Trophoblast cell (in vitro differentiated cells and primary cell): ENCODE results near the gene ATG13.
A peak's percentile ranks its signal among the peaks of the same experiment; 100 is the strongest.
"Not testable (repeated sequence)": the region's sequence is repeated elsewhere in the genome, so short reads cannot be mapped to it uniquely, and the experiment has no call there.

Experiments used
- DNase-seq, 2 donors: peaks; one replicate each; pipeline ENCODE4 v3.0.0-alpha.2; 2016
- H2AFZ ChIP-seq: 2 replicates; pipeline ENCODE4 v1.6.1; 2013; ENCODE audit warnings: low read length, moderate library complexity, mild to moderate bottlenecking; ENCODE audit not compliant: insufficient read depth, poor library complexity
- H2AK5ac ChIP-seq: 2 replicates; pipeline ENCODE4 v1.6.1; 2013; ENCODE audit warnings: mild to moderate bottlenecking, low read length
- H2BK120ac ChIP-seq: 2 replicates; pipeline ENCODE4 v1.6.1; 2013; ENCODE audit warnings: low read length, mild to moderate bottlenecking, moderate library complexity; ENCODE audit not compliant: insufficient read depth, poor library complexity
- H2BK12ac ChIP-seq: 2 replicates; pipeline ENCODE4 v1.6.1; 2013; ENCODE audit warnings: mild to moderate bottlenecking, low read length, moderate library complexity
- H2BK5ac ChIP-seq: 2 replicates; pipeline ENCODE4 v1.6.1; 2013; ENCODE audit warnings: low read length, low read depth, moderate library complexity, mild to moderate bottlenecking; ENCODE audit not compliant: poor library complexity
- H3K14ac ChIP-seq: 2 replicates; pipeline ENCODE4 v1.6.1; 2013; ENCODE audit warnings: mild to moderate bottlenecking, low read length
- H3K18ac ChIP-seq: 2 replicates; pipeline ENCODE4 v1.6.1; 2013; ENCODE audit warnings: mild to moderate bottlenecking, low read length
- H3K23ac ChIP-seq: 2 replicates; pipeline ENCODE4 v1.6.1; 2013; ENCODE audit warnings: low read length
- H3K27ac ChIP-seq: 2 replicates; pipeline ENCODE4 v1.5.1; 2013; ENCODE audit warnings: low read depth, mild to moderate bottlenecking, inconsistent platforms, low read length, moderate library complexity
- H3K27me3 ChIP-seq: 2 replicates; pipeline ENCODE4 v1.6.1; 2013; ENCODE audit warnings: inconsistent platforms, mild to moderate bottlenecking, low read length, moderate library complexity; ENCODE audit not compliant: insufficient read depth
- H3K36me3 ChIP-seq, 2 experiments: 1 replicate in 1 of 2; 2 replicates in 1 of 2; pipeline ENCODE4 v1.6.1; 2013; ENCODE audit warnings: low read length in 2 of 2, mild to moderate bottlenecking in 2 of 2, moderate library complexity in 1 of 2; ENCODE audit not compliant: insufficient read depth in 2 of 2, control insufficient read depth in 1 of 2
- H3K4ac ChIP-seq: 2 replicates; pipeline ENCODE4 v1.6.1; 2013; ENCODE audit warnings: low read depth, mild to moderate bottlenecking, low read length, moderate library complexity
- H3K4me1 ChIP-seq, 2 experiments: 1 replicate in 1 of 2; 2 replicates in 1 of 2; pipeline ENCODE4 v1.6.1; 2013; ENCODE audit warnings: low read length in 2 of 2, mild to moderate bottlenecking in 2 of 2, moderate library complexity in 1 of 2; ENCODE audit not compliant: insufficient read depth in 2 of 2, control insufficient read depth in 1 of 2
- H3K4me2 ChIP-seq: 2 replicates; pipeline ENCODE4 v1.6.1; 2013; ENCODE audit warnings: inconsistent platforms, mild to moderate bottlenecking, low read length, moderate library complexity
- H3K4me3 ChIP-seq: 2 replicates; pipeline ENCODE4 v1.5.1; 2013; ENCODE audit warnings: mild to moderate bottlenecking, low read depth, low read length, inconsistent platforms
- H3K79me1 ChIP-seq: one replicate; pipeline ENCODE4 v1.6.1; 2013; ENCODE audit warnings: low read length
- H3K79me2 ChIP-seq: 2 replicates; pipeline ENCODE4 v1.6.1; 2013; ENCODE audit warnings: low read length, mild to moderate bottlenecking; ENCODE audit not compliant: control insufficient read depth, insufficient read depth, poor library complexity
- H3K9ac ChIP-seq: 2 replicates; pipeline ENCODE4 v1.6.1; 2013; ENCODE audit warnings: mild to moderate bottlenecking, low read length
- H3K9me3 ChIP-seq: 2 replicates; pipeline ENCODE4 v1.6.1; 2013; ENCODE audit warnings: low read depth, mild to moderate bottlenecking, control low read depth, inconsistent platforms, low read length; ENCODE audit not compliant: insufficient read depth
- H4K12ac ChIP-seq: 2 replicates; pipeline ENCODE4 v1.6.1; 2013; ENCODE audit warnings: low read depth, mild to moderate bottlenecking, low read length, moderate library complexity
- H4K8ac ChIP-seq: 2 replicates; pipeline ENCODE4 v1.6.1; 2013; ENCODE audit warnings: low read depth, mild to moderate bottlenecking, low read length, moderate library complexity
- H4K91ac ChIP-seq: one replicate; pipeline ENCODE4 v1.6.1; 2013; ENCODE audit warnings: low read depth, mild to moderate bottlenecking, low read length, moderate library complexity
- WGBS: extraction: QIAGEN DNeasy Blood & Tissue Kit; methylation state at CpG from one replicate; pipeline ENCODE4 v1.1.7; 2013; ENCODE audit warnings: missing lambda C conversion rate; ENCODE audit not compliant: insufficient read length, insufficient coverage; ENCODE audit errors: extremely low coverage; 5-methylcytosine and 5-hydroxymethylcytosine counted together

The ATG13 gene

GRCh38 chr11:46582588-46582987, 34.8 kb upstream of the ATG13 start:
- Histone ChIP-seq H4K12ac (no peak overlapping the region), H3K36me3 (peaks cover 0 to 5% of the 10 kb centered on the region in 2 experiments), H3K4ac (no peak overlapping the region), H3K18ac (no peak overlapping the region), H3K79me1 (no peaks in the 10 kb centered on the region), H2BK5ac (no peak overlapping the region), H3K4me2 (no peak overlapping the region), H3K9ac (no peak overlapping the region), H3K4me1 (no peaks in the 10 kb centered on the region), H4K91ac (no peak overlapping the region), H2AK5ac (no peak overlapping the region), H2BK12ac (no peak overlapping the region), H3K4me3 (no peak overlapping the region), H2AFZ (no peak overlapping the region), H3K27me3 (no peaks in the 10 kb centered on the region), H3K27ac (no peak overlapping the region), H3K79me2 (no peaks in the 10 kb centered on the region), H3K9me3 (no peaks in the 10 kb centered on the region), H3K14ac (no peak overlapping the region), H4K8ac (no peak overlapping the region), H2BK120ac (no peak overlapping the region), H3K23ac (no peak overlapping the region)
- DNase-seq, result no peak
- WGBS, result no CpG with 5 or more reads among the region's 5 CpGs

- H3K79me2 ChIP-seq, H3K23ac ChIP-seq, H3K36me3 ChIP-seq, H3K4me3 ChIP-seq, H2AFZ ChIP-seq, H3K4ac ChIP-seq, H3K4me1 ChIP-seq, H3K4me2 ChIP-seq, H3K27me3 ChIP-seq, H4K91ac ChIP-seq, H4K12ac ChIP-seq, H2BK5ac ChIP-seq, H3K79me1 ChIP-seq, H3K9ac ChIP-seq, H3K9me3 ChIP-seq, H3K27ac ChIP-seq, H3K18ac ChIP-seq, H2BK12ac ChIP-seq, DNase-seq, H4K8ac ChIP-seq, H3K14ac ChIP-seq, H2AK5ac ChIP-seq, H2BK120ac ChIP-seq: not testable (repeated sequence)
- WGBS, result no CpG with 5 or more reads among the region's 1 CpG
These were observed 33.8 kb upstream of the ATG13 start for GRCh38 chr11:46583513-46583912.

- no peak overlapping the region for H3K14ac ChIP-seq
- no peak overlapping the region for H3K4me2 ChIP-seq
- H3K4me1 ChIP-seq, result peaks cover 0 to 3% of the 10 kb centered on the region in 2 experiments
- peaks cover 5% of the 10 kb centered on the region for H3K79me2 ChIP-seq
- no peaks in the 10 kb centered on the region for H3K27me3 ChIP-seq
- H3K36me3 ChIP-seq, result peaks cover 0 to 5% of the 10 kb centered on the region in 2 experiments
- H3K4me3 ChIP-seq, result no peak overlapping the region
- peak overlapping the region; percentile 89 for H3K4ac ChIP-seq
- no peak overlapping the region for H2BK12ac ChIP-seq
- H3K18ac ChIP-seq, result no peak overlapping the region
- H4K12ac ChIP-seq, result no peak overlapping the region
- H4K8ac ChIP-seq, result no peak overlapping the region
- H2BK120ac ChIP-seq, result no peak overlapping the region
- no peak overlapping the region for H4K91ac ChIP-seq
- no peak overlapping the region for H2AFZ ChIP-seq
- no peaks in the 10 kb centered on the region for H3K9me3 ChIP-seq
- H2AK5ac ChIP-seq, result no peak overlapping the region
- no CpG with 5 or more reads among the region's 5 CpGs for WGBS
- H3K9ac ChIP-seq, result no peak overlapping the region
- H3K23ac ChIP-seq, result no peak overlapping the region
- no peaks in the 10 kb centered on the region for H3K79me1 ChIP-seq
- H3K27ac ChIP-seq, result no peak overlapping the region
- H2BK5ac ChIP-seq, result no peak overlapping the region
- no peak for DNase-seq
These were observed 29.2 kb upstream of the ATG13 start for GRCh38 chr11:46588131-46588530.

DNA sequence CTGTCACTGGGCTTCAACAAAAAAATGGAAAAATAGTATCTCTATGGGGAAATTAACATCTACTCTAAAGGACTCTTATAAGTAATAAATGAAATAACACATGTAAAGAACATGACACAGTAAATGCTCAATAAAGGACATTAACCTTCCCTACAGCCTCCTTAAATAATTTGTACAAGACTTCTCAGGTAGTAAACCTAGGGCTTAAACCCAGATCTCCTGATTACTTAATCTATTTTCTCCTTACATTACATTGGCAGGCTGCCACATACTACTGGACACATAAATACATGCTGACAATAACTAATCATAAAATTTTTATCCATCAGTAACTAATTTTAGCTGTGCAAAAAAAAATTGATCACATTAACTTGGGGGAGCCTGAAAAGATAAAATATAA, 28.4 kb upstream of the ATG13 start:
- Histone ChIP-seq H3K27me3 (no peaks in the 10 kb centered on the region), H2AK5ac (no peak overlapping the region), H3K36me3 (peaks cover 0 to 5% of the 10 kb centered on the region in 2 experiments), H3K4ac (no peak overlapping the region), H2BK120ac (no peak overlapping the region), H2AFZ (no peak overlapping the region), H3K79me2 (peaks cover 12% of the 10 kb centered on the region), H3K4me3 (no peak overlapping the region), H2BK5ac (no peak overlapping the region), H3K14ac (no peak overlapping the region), H3K79me1 (peaks cover 4% of the 10 kb centered on the region), H2BK12ac (no peak overlapping the region), H3K9ac (no peak overlapping the region), H3K27ac (no peak overlapping the region), H4K8ac (no peak overlapping the region), H3K4me2 (no peak overlapping the region), H3K18ac (no peak overlapping the region), H3K4me1 (peaks cover 0 to 3% of the 10 kb centered on the region in 2 experiments), H3K9me3 (no peaks in the 10 kb centered on the region), H3K23ac (no peak overlapping the region), H4K91ac (no peak overlapping the region), H4K12ac (no peak overlapping the region)
- no peak for DNase-seq
